HG03439 (cell line): Measurements from ENCODE around the gene XPNPEP2.

ENCODE experiments used
- ATAC-seq: cut with Tn5 transposase; IDR thresholded peaks from one replicate; pipeline ENCODE4 v1.9.1; 2021; ENCODE audit warnings: mild to moderate bottlenecking, moderate library complexity; ENCODE audit not compliant: unreplicated experiment

Gene XPNPEP2

DNA sequence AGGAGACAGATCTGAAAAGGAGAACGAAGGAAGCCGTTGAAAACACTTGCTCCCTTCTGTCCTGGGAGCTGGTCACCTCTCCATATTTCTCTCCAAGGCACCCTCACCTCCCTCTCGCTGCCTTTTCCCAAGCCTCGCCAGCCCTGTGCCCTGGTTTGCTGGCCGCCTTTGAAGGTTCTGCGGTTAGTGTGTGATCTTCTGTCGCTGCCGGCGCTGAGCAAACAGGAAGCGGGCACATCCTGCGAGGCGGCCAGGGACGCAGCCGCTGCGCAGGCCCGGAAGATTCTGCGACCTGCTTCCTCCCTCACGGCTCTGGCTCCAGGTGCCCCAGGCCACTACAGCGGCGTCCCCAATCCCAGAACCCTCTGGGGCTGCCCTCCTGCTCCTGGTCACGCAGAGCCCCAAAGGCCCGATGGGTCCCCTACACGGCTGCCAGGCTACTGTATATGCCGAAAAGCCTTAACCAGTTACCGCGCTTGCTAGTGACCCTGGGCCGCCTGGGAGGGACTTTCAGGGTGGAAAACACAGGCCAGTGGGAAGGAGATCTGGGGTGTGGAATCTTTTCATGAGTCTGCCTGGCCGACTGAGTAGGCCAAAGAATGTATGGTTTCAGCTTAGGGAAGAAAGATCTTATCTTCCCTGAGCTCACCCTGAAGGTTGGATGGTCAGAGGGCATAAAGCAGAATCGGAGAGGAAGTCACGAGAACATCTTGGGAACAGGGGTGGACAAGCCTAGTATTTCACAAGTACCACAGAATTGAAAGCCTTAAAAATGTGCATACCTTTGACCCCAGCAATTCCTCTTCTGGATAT, 38.6 kb downstream of the XPNPEP2 start:
- ATAC-seq = peak; percentile 31

DNA sequence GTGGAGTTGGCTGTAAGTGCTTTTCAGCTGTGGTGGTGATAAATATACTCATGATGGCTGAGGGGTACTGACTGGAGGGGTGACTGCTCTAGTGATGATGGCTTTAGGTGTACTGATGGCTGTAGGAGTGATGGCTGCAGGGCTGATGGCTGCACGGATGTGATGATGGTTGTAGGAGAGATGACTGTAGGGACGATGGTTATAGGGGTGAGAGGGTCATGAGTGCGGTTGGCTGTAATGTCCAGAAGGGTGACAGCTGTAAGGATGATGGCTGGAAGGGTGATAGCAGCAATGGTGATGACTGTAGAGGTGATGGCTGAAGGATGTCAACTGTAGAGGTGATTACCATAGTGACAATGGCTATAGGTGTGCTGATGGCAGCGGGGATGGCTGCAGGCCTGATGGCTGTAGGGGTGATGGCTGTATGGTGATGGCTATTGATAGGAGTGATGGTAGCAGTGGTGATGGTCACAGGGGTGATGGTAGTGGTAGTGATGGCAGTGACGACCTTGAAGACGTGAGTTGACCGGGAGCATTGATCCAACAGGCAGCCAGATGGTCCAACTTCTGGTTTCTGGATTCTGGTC, 40.4 kb downstream of the XPNPEP2 start:
- ATAC-seq = no peak

DNA sequence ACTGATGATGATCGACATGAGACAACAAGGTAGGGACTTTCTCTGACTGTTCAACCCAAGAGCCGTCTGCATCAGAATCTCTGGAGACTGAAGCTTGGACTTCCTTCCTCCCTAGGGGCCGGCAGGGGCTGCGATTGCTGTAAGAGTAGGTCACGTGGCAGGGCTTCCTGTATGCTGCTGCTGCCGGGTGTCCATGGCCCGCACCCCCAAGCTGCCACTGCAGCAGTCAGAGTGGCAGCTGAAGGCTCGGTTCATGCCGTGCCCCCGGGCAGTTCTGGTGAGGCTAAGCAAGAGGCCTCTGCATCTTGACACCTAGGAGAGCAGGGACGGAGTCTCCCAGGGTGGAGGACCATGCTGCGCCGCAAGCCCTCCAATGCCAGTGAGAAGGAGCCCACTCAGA, 41.0 kb downstream of the XPNPEP2 start, which contains the start of gene SASH3:
TSS of gene SASH3 (plus strand) at position 203 of the 400 bp plus-strand sequence. CDS start at position 352, 149 bp downstream.
- no peak for ATAC-seq

DNA sequence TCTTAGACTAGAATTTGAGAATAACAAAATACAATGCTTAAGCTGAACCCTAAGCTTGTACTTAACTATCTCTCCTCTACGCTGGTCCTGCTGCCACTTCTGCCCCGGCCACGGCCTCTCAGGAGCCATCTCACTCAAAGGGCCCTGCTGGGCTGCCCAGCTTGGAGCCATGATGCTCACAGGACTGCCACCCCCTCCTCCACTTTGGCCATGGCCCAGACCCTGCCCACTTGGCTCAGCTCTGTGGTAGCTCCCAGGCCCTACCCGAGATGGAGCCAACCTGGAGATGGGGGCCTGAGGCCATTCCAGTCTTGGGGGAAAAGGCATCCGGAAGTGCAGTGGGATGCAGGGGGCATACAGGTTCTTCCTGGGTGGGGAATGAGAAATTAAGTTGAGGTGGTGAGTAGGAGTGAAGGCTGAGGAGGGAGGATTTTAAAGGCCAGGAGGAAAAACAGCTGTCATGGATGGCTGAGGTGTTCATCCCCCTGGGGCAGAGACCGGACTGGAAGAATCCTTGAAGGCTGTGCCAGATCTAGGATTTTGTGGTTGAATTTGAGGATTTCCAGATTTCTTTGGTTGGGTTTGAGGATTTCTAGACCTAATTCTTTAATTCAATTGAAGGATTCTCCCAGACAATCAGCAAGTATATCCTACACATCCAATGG, 41.8 kb downstream of the XPNPEP2 start:
- ATAC-seq = no peak

DNA sequence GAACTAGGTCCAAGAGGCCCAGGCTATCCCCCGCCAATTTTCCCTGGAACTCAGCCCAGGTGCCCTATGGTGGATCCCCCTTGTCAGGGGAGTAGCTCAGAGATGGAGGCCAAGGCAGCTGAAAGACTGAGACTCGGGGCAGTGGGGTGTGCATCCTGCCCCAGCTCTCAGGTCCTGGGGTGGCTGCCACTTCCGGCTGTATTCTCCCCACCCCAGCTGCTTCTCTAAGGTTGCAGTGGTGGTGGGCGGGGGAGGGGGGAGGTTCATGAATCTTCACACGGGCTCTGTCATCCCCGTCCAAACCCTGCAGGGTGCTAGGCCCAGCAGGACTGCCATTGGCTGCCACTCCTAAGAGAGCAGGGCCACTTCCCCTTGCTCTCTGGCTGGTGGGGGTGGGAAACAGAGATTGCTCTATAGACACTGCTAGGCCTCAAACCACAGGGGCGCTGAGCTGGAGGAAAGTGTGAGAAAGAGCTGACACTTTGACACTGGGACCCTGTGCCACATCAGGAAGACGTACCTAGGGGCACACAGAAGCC, 42.4 kb downstream of the XPNPEP2 start:
- ATAC-seq = peak; percentile 66

DNA sequence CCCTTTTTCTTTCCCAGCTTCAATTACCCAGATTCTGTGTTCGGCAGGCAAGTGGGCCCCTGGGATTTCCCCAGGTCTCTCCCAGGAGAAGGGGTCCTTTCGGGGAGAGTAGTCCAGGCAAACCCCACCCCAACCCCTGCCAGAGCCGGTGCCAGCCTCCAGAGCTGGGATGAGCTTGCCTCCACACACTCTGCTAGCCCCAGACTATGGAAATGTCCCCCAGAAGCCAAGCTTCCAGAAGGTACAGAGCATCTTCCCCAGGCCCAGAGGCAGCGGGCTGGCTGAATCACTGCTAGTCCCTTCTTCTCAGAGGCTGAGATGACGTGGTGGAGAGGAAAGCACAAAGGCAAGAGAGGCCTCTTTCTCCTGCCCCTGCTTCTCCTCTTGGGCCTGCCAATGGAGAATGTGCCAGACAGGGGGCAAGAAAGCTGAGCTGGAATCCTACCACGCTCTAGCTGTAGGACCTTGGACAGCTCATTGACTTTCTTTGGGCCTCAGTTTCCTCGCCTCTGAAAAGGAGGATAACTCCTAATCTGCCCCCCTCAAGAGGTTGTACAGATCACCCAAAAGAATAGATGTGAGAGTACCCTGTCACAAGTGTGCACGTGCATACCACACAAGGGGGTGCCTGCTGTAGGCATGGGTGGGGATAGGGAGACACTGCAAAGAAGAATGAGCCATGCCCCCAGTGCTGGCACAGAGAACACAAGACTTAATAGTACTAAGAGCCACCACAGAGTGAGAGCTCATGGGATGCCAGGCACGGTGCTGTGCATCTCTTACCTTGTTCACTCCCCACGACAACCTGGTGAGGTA, 43.1 kb downstream of the XPNPEP2 start:
- ATAC-seq = no peak

DNA sequence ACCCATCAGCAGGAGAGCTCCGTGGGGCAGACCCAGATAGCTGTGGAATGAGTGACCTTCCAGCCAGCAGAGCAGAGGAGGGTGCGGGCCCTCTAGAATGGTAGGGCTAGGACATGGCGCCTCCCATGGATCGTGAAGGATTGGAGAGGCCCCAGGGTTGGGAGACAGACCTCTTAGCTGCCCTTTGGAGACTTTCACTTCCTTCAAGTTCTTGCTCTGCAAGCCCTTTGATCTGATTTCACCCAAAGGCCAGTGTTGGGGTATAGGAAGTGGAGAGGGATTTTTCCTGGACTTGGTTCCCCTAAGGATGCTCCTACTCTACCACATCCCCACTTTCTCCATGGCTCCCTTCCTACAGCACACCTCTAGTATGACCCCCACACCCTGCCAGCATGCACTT, 43.9 kb downstream of the XPNPEP2 start:
- no peak for ATAC-seq

DNA sequence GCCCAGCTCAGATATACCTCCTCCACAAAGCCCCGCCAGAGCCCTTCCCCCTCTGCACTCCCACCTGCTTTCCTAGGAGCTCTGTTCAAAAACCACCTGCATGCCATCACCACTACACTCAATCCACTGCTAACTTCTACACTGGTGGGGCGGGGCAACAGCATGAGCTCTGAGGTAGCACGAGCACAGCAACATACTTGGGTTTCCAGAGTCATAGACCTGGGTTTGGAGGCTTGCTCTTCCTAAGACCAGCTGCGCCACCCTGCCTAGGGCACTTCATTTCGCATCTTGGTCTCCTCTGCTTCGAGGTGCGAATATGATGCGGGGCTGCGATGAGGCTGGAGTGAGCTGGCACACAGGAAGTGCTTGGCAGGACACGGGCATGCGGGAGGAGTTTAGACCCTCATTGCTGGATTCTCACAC, 44.5 kb downstream of the XPNPEP2 start:
- ATAC-seq = no peak

DNA sequence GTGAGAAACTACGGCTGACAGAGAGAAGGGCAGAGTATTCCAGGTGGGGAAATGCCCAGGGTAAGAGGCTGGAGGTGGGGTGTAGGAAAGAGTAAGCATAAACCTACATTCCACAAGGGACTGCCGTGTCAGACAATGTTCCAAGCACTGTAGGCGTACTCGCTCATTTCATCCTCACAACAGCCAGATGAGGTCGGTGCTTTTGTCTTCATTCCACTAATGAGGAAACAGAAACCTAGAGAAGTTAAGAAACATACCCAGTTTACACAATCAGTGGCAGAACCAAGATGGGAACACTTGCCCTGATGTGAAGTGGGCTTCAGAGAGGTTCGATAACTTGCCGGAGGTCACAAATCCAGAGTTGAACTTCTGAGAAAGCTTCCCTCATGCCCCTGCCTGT, 45.6 kb downstream of the XPNPEP2 start:
- ATAC-seq = no peak

DNA sequence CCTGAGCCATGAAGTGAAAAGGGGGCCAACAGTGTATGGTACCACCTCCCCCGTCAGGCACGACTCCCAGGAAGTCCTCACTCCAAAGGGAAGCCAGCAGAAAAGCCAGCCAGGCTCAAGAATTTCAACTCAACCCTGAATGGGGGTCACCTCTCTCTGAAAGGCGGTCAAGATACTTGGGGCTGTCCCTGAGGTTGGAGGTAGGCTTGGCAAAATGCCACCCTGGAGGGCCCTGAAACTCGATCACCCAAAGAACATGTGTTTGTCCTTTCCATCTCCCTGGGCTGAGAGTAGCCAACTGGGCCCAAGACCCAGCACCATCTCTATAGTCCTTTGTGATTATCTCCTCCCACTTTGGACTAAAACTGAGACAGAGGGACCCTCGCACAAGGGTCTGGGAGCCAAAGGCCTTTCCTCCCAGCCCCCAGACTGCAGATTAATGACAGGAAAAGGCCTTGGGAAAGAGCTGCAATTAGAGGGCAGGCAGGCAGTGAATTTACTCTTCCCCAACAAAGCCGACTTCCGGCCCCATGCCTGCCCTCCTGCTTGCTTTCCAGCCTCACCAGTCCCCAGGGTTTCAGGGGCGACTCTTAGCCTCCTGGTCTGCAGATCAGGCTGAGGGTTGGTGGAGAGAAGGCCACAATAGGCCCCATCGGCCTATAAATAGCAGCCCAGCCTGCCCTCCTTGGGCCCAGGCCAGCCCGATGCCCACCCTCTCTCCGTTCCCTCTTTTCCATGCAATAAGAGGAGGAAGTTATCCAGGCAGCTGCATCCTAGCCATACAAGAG, 46.6 kb downstream of the XPNPEP2 start:
- ATAC-seq = no peak

DNA sequence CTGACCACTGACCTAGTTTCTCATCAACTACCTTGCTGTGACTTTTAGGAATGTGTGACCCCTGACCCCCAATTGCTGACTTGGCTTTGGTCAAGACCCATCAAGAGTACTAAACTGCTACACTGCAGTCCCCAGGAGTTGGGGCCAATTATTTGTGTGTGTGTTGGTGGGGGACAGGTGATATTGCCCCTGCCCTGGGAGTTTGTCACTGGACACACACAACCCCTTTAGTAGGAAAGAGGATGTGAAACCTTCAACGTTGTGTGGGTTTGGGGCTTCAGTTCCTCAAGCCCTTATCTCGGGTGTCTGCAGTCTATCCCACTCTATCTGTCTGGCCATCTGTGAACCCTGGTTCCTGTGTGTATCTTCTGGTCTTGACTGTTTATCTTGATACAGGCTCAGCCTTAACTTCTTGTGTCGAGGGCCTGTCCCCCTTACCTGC, 47.5 kb downstream of the XPNPEP2 start:
- peak; percentile 64 for ATAC-seq

DNA sequence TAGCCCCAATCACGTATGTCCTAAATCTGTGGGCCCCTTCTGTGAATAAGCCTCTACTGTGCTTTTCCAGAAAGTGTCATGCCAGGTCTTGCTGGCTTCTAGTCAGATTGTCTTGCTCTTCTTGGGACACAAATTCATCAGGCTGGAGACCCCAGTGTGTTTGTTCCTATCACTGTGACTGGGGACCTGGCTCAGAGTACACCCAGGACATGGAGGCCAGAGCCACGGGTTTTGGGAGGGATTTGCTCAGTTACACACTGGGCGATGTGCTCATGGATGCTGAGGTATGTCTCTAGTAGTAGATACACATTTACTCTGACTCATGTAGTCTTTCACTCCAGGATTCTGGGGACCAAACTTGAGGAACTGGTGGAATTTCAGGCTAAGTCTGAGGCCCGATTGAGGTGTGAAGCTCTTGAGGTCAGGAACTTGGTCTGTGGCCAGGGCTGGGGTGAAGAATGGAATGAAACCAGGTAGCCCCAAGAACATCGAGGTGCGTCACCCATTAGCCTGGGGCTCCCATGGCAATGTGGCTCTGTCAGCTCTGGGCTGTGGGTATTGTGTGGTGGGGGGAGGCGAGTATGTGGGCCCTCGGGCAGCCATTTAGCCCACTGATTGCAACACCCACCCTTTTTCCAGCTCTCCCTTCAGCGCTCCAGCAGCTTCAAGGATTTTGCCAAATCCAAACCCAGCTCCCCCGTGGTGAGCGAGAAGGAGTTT, 48.7 kb downstream of the XPNPEP2 start:
- ATAC-seq = no peak

DNA sequence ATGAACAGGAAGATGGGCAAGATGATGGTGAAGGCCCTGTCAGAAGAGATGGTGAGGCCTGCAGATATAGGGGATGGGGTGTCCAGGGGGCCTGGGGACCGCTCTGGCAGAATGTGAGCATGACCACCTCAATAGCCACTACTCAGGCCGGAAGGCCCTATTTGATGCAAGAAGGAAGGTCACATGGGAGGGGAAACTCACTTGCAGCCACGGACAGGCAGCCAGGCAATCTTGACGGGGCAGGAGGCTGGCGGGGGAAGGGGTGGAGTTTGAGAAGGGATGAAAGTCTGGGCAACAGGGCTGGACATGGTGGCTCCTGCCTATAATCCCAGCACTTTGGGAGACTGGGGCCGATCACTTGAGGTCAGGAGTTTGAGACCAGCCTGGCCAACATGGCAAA, 49.7 kb downstream of the XPNPEP2 start:
- no peak for ATAC-seq

DNA sequence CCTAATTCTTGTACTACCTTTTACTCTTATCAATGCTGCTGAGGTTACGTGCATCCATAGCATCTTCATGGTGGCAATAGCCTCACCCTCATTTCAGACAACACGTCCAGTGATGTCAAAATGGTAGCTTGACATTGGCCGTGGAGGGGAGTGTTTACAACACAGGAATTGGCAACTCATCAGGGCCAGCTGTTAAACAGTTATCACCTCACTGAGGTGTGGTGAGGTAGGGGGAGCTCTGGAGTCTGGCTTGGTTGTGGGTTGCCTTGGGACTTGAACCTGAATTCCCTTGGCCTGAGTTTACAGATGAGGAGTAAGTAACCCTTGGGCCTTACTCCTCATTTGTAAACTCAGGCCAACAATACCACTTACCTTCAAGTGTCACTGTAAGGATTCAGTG, 51.4 kb downstream of the XPNPEP2 start:
- ATAC-seq = no peak

DNA sequence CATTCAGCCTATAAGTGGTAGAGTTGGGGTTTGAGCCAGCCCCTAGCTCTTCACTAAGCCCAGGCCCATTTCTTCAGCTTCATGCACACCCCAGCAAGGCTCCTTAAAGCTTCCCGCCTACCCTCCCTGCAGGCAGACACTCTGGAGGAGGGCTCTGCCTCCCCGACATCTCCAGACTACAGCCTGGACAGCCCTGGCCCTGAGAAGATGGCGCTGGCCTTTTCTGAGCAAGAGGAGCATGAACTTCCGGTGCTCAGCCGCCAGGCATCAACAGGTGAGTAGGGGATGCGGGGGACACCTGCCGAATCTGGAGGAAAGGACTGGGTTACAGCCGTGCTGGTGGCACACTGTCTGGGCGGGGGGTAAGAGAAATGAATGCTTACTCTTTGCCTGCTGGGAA, 52.0 kb downstream of the XPNPEP2 start:
- no peak for ATAC-seq

DNA sequence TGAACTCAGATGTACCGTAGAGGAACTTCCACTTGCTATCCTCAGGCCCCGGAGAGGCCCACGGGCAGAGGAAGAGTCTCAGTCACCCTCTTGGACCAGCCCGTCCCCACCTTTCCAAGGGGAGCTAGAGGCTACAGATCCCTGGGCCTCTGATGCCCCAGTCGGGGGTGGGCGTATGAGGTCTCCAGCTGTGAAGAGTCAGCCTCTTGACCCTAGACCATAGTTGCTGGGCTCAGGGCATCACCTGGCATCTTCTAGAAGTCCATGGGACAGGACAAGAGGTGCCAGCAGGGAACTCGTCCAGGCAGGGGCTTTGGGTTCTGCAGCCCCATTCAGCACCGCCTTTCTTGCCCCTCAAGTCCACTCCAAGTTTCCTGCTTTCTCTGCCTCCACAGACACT, 52.6 kb downstream of the XPNPEP2 start:
- no peak for ATAC-seq

DNA sequence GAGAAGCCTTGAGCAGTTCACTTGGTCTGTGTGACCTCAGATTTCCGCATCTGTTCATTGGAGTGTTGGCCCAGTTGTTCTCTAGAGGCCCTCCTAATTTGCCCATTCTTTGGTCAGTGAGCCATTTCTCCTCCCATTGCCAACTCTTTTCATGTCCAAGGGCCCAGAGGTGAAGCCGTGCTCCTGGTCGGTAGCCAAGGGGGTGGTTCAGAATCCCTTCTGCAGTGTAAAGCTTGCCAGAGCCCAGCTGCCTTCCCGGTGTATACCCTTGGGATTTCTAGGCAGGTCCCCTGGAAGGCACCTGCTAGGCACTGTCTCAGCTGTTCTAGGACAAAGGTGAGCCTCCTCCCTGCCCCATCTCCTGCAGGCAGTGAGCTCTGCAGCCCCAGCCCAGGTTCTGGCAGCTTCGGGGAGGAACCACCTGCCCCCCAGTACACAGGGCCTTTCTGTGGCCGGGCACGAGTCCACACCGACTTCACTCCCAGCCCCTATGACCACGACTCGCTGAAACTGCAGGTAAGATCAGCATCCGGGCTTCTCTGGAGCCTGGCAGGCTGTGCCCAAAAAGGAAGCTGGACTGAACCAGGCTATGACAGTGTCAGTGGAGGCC, 53.3 kb downstream of the XPNPEP2 start:
- ATAC-seq = no peak

DNA sequence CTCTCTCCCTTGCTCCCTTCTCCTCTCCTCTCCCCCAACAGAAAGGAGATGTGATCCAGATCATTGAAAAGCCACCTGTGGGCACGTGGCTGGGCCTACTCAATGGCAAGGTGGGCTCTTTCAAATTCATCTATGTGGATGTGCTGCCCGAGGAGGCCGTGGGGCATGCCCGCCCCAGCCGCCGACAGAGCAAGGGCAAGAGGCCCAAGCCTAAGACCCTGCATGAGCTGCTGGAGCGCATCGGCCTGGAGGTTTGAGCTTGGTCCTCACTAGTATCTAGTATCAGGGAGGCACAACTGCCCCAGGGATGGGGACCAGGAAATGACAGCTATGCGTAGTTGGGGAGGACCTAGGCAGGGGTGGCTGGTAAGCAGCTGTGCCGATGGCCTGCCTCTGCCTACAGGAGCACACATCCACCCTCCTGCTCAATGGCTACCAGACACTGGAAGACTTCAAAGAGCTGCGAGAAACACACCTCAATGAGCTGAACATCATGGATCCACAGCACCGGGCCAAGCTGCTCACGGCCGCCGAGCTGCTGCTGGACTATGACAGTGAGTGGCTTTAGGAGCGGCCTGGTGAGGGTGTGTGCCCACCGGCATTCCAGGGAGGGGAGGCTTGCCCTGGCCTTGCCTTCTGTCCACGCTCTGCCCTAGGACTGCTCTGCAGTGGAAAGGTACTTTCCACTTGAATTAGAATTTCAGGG, 54.0 kb downstream of the XPNPEP2 start:
- ATAC-seq = no peak
